Activated CD8-positive, alpha-beta T cell treated with anti-CD3 and anti-CD28 coated beads, Interleukin-2, amount 10 ng/mL, durations not matched to agents 7 days and 5 days (primary cell): ENCODE results near the gene GYS1. TPM values are rescaled to one million over a fixed set of nuclear protein-coding genes. Genes with fewer than 3 reads are reported as not detected.

Experiments
- ATAC-seq: fragments of 150-1000 bp; cut with Tn5 transposase; one replicate; pipeline ENCODE4 v1.10.0; 2021; ENCODE audit warnings: moderate library complexity
- CTCF ChIA-PET: fragments of 350-600 bp; sonication (Branson Sonifier 250); formaldehyde crosslinking; loops from one replicate; lab custom pipeline; 2021; ENCODE audit warnings: antibody characterized with exemption; lab: Charles Lee
- POLR2A ChIA-PET: fragments of 350-600 bp; sonication (Branson Sonifier 250); formaldehyde crosslinking; loops from one replicate; lab custom pipeline; 2021; ENCODE audit warnings: antibody characterized with exemption; lab: Charles Lee
- DNase-seq: peaks from one replicate; pipeline ENCODE4 v3.0.0-alpha.2; 2020
- H3K27ac Mint-ChIP-seq: one replicate; pipeline ENCODE4 v1.8.0; 2021; ENCODE audit warnings: mild to moderate bottlenecking, mixed read lengths
- H3K27me3 Mint-ChIP-seq: one replicate; pipeline ENCODE4 v1.8.0; 2021; ENCODE audit warnings: low read depth, mixed read lengths
- H3K36me3 Mint-ChIP-seq: one replicate; pipeline ENCODE4 v1.8.0; 2021; ENCODE audit warnings: low read depth, mixed read lengths
- H3K4me1 Mint-ChIP-seq: one replicate; pipeline ENCODE4 v1.8.0; 2021; ENCODE audit warnings: low read depth, mixed read lengths
- H3K4me3 Mint-ChIP-seq: one replicate; pipeline ENCODE4 v1.8.0; 2021; ENCODE audit warnings: mild to moderate bottlenecking, mixed read lengths
- H3K9me3 Mint-ChIP-seq: one replicate; pipeline ENCODE4 v1.8.0; 2022; ENCODE audit warnings: mixed read lengths; ENCODE audit not compliant: insufficient read depth
- total RNA-seq, 2 experiments: library from RNA; stranded (reverse); gene quantifications; one replicate each; pipeline ENCODE4 v1.2.3, GENCODE V29; 2021

GYS1 gene
- total RNA-seq, 2 experiments from 2014 or later = 54.7 to 57.9 TPM

- Mint-ChIP-seq H3K27ac (no peak overlapping the region), H3K4me3 (no peak overlapping the region), H3K27me3 (no peaks in the 10 kb centered on the region), H3K4me1 (peaks cover 34% of the 10 kb centered on the region), H3K36me3 (peaks cover 26% of the 10 kb centered on the region), H3K9me3 (no peaks in the 10 kb centered on the region)
- ATAC-seq (no peak), DNase-seq (peak; percentile 77)
- ChIA-PET CTCF (interaction anchor here (0.7 to 3.2 kb wide), 15 partner anchors 11 to 259 kb away, joined by 3 to 32 read pairs (median 5); a partner anchor contains a TSS), POLR2A (no interaction called here)
Observed at GRCh38 chr19:48997972-48998371, 4.9 kb upstream of the GYS1 start.

- H3K4me1 Mint-ChIP-seq = peaks cover 51% of the 10 kb centered on the region
- no peaks in the 10 kb centered on the region for H3K9me3 Mint-ChIP-seq
- ChIA-PET POLR2A (interaction anchor here (0.6 to 3.4 kb wide), 11 partner anchors 9 to 451 kb away, joined by 3 to 16 read pairs (median 4); partner anchors contain the start of gene PPP1R15A), CTCF (interaction anchor here (0.7 to 3.5 kb wide), 44 partner anchors 8 to 646 kb away, joined by 3 to 96 read pairs (median 4); partner anchors contain the start of genes BCAT2, CA11, DBP and HSD17B14)
- H3K36me3 Mint-ChIP-seq = peaks cover 23% of the 10 kb centered on the region
- peak overlapping the region; percentile 92 for H3K4me3 Mint-ChIP-seq
- peak overlapping the region; percentile 96 for H3K27ac Mint-ChIP-seq
- H3K27me3 Mint-ChIP-seq = no peaks in the 10 kb centered on the region
- DNase-seq (no peak), ATAC-seq (no peak)
Observed at GRCh38 chr19:48994035-48994386, 902 bp upstream of the GYS1 start.

GRCh38 chr19:48992581-48993174 is 431 bp downstream of the GYS1 start:
- peak; percentile 2 for ATAC-seq
- H3K9me3 Mint-ChIP-seq = no peaks in the 10 kb centered on the region
- H3K27me3 Mint-ChIP-seq = no peaks in the 10 kb centered on the region
- CTCF ChIA-PET = interaction anchor here (0.8 to 3.5 kb wide), 37 partner anchors 9 to 648 kb away, joined by 3 to 96 read pairs (median 4); partner anchors contain the start of genes BCAT2, CA11, DHDH and FLT3LG
- H3K27ac Mint-ChIP-seq = peak overlapping the region; percentile 96
- H3K4me3 Mint-ChIP-seq = peak overlapping the region; percentile 92
- H3K36me3 Mint-ChIP-seq = peaks cover 33% of the 10 kb centered on the region
- POLR2A ChIA-PET = interaction anchor here (0.7 to 3.4 kb wide), 12 partner anchors 8 to 120 kb away, joined by 3 to 16 read pairs (median 4); partner anchors contain the start of gene NUCB1
- peak; percentile 43 for DNase-seq
- H3K4me1 Mint-ChIP-seq = peaks cover 49% of the 10 kb centered on the region

GRCh38 chr19:48991873-48992580 is 1.1 kb downstream of the GYS1 start:
- peak overlapping the region; percentile 92 for H3K4me3 Mint-ChIP-seq
- ATAC-seq (no peak), DNase-seq (no peak)
- H3K27me3 Mint-ChIP-seq = no peaks in the 10 kb centered on the region
- no peaks in the 10 kb centered on the region for H3K9me3 Mint-ChIP-seq
- POLR2A ChIA-PET = interaction anchor here (1.0 to 3.4 kb wide), 4 partner anchors 9 to 117 kb away, joined by 4 to 16 read pairs (median 12); no protein-coding TSS in a partner anchor
- H3K4me1 Mint-ChIP-seq = peaks cover 48% of the 10 kb centered on the region
- CTCF ChIA-PET = interaction anchor here (0.8 to 3.5 kb wide), 9 partner anchors 9 to 204 kb away, joined by 3 to 96 read pairs (median 17); partner anchors contain the start of genes FTL, LIN7B and PPP1R15A
- peaks cover 32% of the 10 kb centered on the region for H3K36me3 Mint-ChIP-seq
- peak overlapping the region; percentile 96 for H3K27ac Mint-ChIP-seq

- no peak overlapping the region for H3K4me3 Mint-ChIP-seq
- peaks cover 30% of the 10 kb centered on the region for H3K36me3 Mint-ChIP-seq
- ATAC-seq = no peak
- no peak for DNase-seq
- ChIA-PET CTCF (interaction anchor here (1.1 to 3.5 kb wide), 3 partner anchors 9 to 48 kb away, joined by 3 to 96 read pairs (median 10); no protein-coding TSS in a partner anchor), POLR2A (interaction anchor here (1.4 to 3.4 kb wide), 2 partner anchors 11 kb away, joined by 4 to 16 read pairs; no protein-coding TSS in a partner anchor)
- H3K27me3 Mint-ChIP-seq = no peaks in the 10 kb centered on the region
- peaks cover 48% of the 10 kb centered on the region for H3K4me1 Mint-ChIP-seq
- H3K27ac Mint-ChIP-seq = peak overlapping the region; percentile 20
- no peaks in the 10 kb centered on the region for H3K9me3 Mint-ChIP-seq
Observed at GRCh38 chr19:48991011-48991609, 2.0 kb downstream of the GYS1 start.

- Mint-ChIP-seq H3K9me3 (no peaks in the 10 kb centered on the region), H3K4me1 (peaks cover 43% of the 10 kb centered on the region), H3K27ac (peak overlapping the region; percentile 68), H3K27me3 (no peaks in the 10 kb centered on the region), H3K36me3 (peaks cover 34% of the 10 kb centered on the region), H3K4me3 (no peak overlapping the region)
- ChIA-PET CTCF (interaction anchor here (2.9 kb wide), 1 partner anchor 10 kb away, joined by 10 read pairs; no protein-coding TSS in a partner anchor), POLR2A (interaction anchor here (1.4 kb wide), 1 partner anchor 10 kb away, joined by 4 read pairs; no protein-coding TSS in a partner anchor)
- ATAC-seq = no peak
- no peak for DNase-seq
Observed at GRCh38 chr19:48990400-48990799, 2.7 kb downstream of the GYS1 start.

GRCh38 chr19:48989701-48990291 is 3.3 kb downstream of the GYS1 start:
- DNase-seq (no peak), ATAC-seq (no peak)
- Mint-ChIP-seq H3K27ac (peak overlapping the region; percentile 68), H3K9me3 (no peaks in the 10 kb centered on the region), H3K4me1 (peaks cover 37% of the 10 kb centered on the region), H3K4me3 (no peak overlapping the region), H3K27me3 (no peaks in the 10 kb centered on the region), H3K36me3 (peaks cover 34% of the 10 kb centered on the region)
- CTCF ChIA-PET = interaction anchor here (1.3 to 2.9 kb wide), 2 partner anchors 10 to 19 kb away, joined by 3 to 10 read pairs; no protein-coding TSS in a partner anchor
- POLR2A ChIA-PET = interaction anchor here (1.4 kb wide), 1 partner anchor 10 kb away, joined by 4 read pairs; no protein-coding TSS in a partner anchor

GRCh38 chr19:48988860-48989259 is 4.2 kb downstream of the GYS1 start:
- ATAC-seq (no peak), DNase-seq (no peak)
- Mint-ChIP-seq H3K9me3 (no peaks in the 10 kb centered on the region), H3K4me1 (peaks cover 29% of the 10 kb centered on the region), H3K4me3 (no peak overlapping the region), H3K27ac (no peak overlapping the region), H3K36me3 (peaks cover 31% of the 10 kb centered on the region), H3K27me3 (no peaks in the 10 kb centered on the region)
- POLR2A ChIA-PET = no interaction called here
- CTCF ChIA-PET = interaction anchor here (1.3 to 2.9 kb wide), 2 partner anchors 11 to 18 kb away, joined by 3 to 10 read pairs; no protein-coding TSS in a partner anchor

- ChIA-PET POLR2A (no interaction called here), CTCF (interaction anchor here (1.9 kb wide), 1 partner anchor 11 kb away, joined by 13 read pairs; no protein-coding TSS in a partner anchor)
- Mint-ChIP-seq H3K36me3 (peaks cover 32% of the 10 kb centered on the region), H3K27me3 (no peaks in the 10 kb centered on the region), H3K9me3 (no peaks in the 10 kb centered on the region), H3K4me3 (no peak overlapping the region), H3K4me1 (peaks cover 27% of the 10 kb centered on the region), H3K27ac (peak overlapping the region; percentile 26)
- ATAC-seq (no peak), DNase-seq (no peak)
Observed at GRCh38 chr19:48988286-48988685, 4.8 kb downstream of the GYS1 start.

- no peak overlapping the region for H3K4me3 Mint-ChIP-seq
- H3K36me3 Mint-ChIP-seq = peaks cover 37% of the 10 kb centered on the region
- H3K27me3 Mint-ChIP-seq = no peaks in the 10 kb centered on the region
- no peaks in the 10 kb centered on the region for H3K9me3 Mint-ChIP-seq
- CTCF ChIA-PET = interaction anchor here (1.8 to 1.9 kb wide), 2 partner anchors 12 to 17 kb away, joined by 11 to 13 read pairs; no protein-coding TSS in a partner anchor
- ATAC-seq (no peak), DNase-seq (no peak)
- H3K4me1 Mint-ChIP-seq = peaks cover 25% of the 10 kb centered on the region
- peak overlapping the region; percentile 6 for H3K27ac Mint-ChIP-seq
- POLR2A ChIA-PET = interaction anchor here (0.7 kb wide), 1 partner anchor 115 kb away, joined by 3 read pairs; the partner anchor contains the start of gene PPP1R15A
Observed at GRCh38 chr19:48987323-48987722, 5.8 kb downstream of the GYS1 start.
